ENCODE results near the gene BCR.

- TF ChIP-seq ZNF274 (IDR thresholded peaks at IDR 0.05; ENCODE audit: low read depth, low read length): no peak
- TF ChIP-seq YY1 (IDR thresholded peaks at IDR 0.05; ENCODE audit: insufficient read depth, insufficient read length): no peak
- TF ChIP-seq SUZ12 (IDR thresholded peaks at IDR 0.05; ENCODE audit: extremely low read depth, insufficient read depth, insufficient read length): no peak
These were observed 73.3 kb downstream of the BCR start for GRCh38 chr22:23253475-23254055.

Measured in NT2/D1 (cell line).